NCI-H510A (cell line): ENCODE measurements around the gene GRIP1.
A peak's percentile ranks its signal among the peaks of the same experiment; 100 is the strongest.

Experiments used
- DNase-seq: peaks from one replicate; lab custom pipeline; 2025; lab: John Stamatoyannopoulos, UW

Gene GRIP1

DNA sequence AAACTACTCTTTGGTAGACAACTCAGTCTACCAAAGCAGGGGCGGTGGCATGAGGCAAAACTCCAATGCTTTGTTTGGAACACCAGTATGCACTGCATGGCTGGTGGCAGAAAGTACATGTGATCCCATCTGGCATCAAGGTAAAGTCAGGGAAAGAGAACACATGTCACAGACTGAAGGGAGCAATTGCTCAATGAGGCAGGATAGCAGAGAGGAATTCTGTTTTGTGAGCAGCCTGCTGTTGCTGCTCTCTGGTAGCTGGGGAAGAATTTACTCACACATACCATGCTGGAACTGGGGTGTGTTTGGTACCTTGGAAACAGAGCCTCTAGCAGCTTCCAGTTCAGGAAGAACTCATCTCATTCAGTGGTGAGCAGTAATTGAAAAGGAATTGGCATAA is 291.8 kb downstream of the GRIP1 start:
- DNase-seq, result no peak

DNA sequence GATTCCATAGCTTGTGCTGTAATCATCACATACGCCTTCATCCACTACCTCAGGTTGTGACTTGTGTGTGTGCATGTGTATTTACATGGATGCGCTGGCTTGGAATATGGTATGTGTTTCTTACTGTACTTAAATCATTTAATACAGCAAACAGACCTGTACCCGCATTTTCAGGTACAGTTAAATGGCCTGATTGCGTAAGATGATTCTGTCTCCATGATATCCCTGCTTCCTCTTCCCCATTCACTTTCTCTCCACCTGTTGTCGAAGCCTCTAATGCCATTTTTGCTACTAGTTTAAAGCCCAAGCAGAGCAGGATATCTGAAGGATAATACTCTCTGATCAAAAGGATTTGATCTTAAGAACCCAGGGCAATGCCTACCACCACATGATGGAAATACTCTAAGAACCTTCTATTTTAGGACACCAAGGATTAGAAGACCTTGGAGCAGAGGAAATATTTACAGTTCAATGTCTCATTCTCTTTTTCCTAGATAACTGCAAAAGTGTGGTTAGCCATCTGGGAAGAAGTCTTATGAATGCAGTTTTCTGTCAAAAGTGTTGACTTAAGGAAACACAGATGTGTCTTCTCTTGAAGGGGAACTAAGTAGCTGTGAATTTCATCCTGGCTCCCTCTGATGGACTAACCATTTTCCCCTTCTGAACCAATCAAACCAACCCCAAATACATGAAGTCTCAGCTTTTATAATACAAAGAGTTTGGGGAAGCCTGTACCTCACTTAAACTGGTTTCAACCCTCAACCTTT is 297.9 kb downstream of the GRIP1 start:
- no peak for DNase-seq

DNA sequence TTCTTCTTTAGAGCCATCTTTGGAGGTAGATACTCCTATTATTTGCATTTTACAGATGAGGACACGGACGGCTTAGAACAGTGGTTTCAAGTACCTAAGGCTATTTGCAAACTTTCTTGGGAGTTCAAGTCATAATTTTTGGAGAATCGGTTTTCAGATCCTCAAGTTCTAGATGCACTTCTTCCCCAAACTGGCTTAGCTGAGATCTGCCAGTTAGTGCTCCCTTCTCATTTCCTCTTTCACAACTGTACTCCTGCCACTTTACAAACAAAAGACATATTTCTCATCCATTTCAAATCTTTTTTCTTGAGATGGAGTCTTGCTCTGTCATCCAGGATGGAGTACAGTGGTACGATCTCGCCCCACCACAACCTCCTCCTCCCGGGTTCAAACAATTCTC is 299.3 kb downstream of the GRIP1 start:
- DNase-seq, result no peak

DNA sequence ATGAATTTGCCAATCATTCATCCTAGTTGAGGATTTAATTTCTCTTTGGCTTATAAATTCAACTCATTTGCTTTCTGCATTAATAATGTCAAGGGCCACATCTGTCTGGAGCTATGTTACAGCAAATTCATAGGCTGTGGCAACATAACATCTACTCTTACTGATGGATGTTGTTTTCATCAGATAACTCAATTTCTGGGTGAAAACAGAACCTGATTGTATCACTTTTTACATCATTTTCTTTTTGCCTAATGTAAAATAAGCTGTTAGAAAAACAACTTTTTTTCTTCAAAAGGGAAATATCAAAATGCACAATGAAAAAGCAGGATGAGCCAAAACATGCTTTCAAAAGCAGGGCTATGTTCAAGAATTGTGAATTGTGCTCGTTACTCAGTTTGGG is 303.3 kb downstream of the GRIP1 start:
- no peak for DNase-seq

DNA sequence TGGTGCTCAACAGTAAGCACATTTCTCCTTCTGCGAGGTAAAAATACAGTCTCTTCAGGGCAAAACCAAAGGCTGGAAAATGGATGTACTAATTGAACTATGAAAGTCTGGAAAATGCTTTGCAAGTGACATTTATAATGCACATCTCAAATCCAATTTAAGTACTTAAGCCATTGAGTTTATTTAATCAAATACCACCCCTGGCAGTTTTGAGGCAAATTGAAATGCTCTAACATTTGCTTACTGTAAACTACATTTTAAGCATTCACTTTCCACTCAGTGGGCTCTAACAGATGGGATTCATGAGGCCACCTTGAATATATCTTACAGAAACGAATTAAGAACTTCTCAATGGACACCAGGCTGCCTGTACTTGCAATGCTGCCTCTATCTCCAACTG is 306.9 kb downstream of the GRIP1 start:
- DNase-seq, result no peak

DNA sequence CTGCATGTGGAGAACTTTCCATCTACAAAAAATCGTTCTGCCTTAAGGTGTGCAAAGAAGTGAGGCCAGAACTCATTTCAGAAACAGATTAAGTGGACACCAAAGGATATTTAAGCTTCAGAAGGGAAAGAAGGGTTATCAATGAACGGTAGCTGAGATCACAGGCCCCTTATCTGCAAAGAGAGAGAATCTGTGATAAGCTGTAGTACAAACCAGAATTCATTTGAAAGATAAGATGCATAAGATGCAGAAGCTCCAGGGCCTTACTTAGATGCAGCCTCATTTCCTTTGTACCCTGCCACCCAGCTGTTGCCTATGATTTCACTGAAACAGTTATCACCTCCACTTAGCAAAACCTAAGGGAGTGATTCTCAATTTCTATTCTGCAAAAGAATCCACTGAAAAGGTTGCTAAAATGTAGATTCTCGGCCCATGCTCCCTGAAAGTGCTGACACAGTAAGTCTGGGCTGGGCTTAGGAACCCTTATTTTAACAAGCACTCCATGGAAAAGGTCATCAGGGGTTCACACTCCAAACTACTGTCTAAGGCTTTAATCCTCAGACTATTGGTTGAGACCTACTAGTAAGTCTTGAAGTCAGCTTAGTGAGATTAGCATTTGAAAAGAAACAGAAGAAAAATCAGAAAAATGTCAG is 311.7 kb downstream of the GRIP1 start:
- no peak for DNase-seq

DNA sequence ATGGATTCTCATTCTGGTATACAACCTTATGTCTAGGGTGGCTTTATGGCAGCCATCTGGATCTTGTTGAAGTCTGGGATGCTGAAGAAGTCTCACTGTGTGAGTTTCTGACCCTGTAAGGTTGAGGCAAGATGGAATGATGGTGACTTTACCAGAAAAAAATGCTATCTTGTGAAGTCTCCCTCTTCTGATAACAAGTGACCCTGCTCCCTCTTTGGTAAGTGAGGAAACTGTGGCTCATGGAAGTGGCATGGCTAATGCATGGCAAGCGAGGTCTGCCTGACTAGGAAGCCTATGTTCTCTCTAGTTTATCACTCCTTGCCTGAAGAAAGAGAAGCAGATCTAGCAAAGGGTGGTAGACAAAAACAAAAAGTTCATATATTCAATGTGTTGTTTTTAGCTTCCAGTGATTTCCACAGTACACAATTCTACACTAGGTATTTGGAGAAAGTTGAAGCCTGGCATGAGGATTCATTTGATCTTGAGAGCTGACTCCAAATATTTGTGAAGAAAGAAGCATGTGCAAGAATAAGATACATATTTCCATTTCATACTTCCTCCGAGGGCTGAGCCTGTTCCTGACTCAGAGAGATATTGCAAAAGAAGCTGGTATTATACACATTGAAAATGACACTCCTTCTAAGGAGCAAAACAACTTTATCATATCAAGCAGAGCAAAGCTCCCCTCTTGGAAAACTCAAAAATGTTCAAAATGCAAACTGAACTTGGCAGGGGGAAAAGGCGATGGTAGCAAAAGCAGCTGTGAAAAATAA is 313.0 kb downstream of the GRIP1 start:
- DNase-seq, result no peak

DNA sequence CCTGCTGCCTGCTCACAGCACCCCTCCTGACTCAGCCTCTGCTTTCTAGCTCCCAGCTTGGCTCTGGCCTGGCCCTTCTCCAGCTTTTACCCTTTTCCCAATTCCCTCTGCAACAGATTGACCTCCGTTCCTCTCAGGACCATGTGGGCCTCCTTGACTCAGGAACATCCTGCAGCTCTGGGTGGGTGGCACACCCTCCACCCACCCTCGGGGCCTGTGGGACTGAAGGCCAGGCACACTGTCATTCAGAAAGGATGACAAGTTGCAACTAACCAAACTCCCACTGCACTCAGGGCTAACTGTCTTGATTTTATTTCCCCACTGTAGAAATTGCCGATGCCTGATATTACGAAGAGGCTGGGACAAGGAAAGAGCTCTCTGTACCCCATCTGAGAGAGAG is 317.2 kb downstream of the GRIP1 start:
- no peak for DNase-seq

DNA sequence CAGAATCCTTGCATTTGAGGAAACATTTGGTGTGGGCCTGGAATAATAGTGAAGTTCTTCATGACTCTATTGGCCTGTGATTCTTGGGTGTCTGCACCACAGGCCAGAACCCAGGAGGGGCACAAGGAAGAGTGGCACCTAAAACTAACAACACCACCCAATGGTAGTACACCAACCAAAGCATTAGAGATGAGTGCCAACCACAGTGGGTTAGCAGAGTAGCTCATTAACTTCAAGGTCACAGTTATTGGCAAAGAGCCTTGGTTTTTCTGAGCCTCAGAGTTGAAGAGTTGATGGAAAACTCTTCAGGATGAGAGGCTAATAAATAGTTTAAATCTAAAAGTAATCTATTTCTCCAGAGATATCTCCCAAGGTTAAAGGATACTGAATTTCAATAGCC is 319.6 kb downstream of the GRIP1 start:
- DNase-seq, result no peak

DNA sequence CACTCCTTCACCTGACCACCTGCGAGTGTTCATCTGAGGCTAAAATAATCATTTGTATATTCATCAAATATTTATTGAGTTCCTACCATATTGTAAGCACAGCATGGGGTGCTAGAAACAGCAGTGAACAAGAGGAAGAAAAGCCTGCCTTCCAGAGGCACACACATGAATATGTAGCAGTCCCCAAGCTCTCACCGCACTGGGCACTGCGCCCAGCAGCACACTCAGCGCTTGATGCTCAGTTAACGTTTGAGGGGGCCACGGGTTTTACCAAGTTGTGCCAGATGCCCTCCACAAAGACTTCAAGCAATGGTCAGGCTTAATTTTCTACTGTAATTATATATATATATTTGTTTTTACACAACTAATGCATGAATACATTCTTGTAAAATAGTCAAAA is 324.6 kb downstream of the GRIP1 start:
- DNase-seq, result no peak

DNA sequence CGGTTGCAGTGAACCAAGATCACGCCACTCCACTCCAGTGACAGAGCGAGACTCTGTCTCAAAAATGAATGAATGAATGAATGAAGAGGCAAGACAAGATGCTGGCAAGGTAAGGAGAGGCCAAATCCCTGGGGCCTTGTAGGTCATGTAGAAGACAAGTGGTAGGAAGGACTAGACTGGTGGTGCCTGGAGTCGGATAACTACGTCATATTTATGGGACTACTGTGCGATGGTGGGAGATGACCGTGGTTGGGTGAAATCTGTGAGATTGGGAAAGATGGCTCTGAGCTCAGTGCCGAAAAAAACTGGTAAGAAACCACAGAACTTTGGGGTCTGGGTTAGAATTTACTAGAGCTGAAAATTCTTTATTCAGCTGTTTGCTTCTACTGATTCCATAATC is 326.0 kb downstream of the GRIP1 start:
- no peak for DNase-seq

DNA sequence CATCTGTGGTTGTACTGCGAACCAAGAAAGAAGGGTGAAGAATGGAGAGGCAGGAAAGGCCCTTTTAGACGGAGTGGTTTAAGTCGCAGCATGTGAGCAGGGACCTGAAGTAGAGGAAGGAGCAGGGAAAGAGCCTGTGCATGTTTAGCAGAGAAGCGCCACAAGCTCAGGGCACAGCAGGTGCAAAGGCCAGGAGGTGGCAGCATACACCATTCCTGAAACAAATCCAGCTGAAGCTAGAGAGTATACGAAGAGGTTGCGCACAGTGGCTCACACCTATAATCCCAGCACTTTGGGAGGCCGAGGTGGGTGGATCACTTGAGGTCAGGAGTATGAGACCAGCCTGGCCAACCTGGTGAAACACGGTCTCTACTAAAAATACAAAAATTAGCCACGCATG is 326.7 kb downstream of the GRIP1 start:
- DNase-seq, result peak; percentile 4

DNA sequence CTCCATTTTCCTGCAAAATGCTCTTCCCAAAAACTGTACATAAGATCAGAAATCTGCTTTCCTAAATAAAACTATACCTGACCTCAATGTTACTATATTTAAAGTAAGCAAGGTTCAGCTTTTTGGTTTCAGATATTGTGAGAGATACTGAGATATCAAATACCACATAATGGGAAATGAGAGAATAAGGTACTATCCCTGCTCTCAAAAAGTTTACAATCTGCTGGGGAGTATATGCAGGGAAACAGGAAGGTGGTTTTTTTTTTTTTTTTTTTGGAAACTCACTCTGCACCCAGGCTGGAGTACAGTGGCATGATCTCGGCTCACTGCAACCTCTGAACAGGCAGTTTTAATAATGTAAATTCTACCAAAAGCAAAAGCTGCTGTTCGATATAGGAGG is 327.6 kb downstream of the GRIP1 start:
- DNase-seq, result no peak

DNA sequence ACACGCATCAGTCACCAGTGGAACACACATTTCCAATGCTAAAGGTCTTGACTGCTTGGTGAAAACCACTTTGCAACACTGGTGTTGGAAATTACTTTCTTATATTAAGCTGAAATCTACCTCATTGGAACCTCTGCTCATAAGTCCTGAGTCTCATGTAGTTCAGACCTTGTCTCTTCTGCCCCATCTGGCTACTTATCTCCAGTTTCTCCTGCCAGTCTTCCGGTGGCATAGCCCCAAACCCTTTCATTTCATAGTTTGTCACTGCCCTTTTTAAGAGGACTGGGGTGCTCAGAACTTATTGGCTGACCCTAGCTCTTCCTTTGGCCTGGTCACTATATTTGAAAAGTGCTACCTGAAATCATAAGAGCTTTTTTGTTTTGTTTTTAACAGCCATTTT is 332.9 kb downstream of the GRIP1 start:
- DNase-seq, result no peak

DNA sequence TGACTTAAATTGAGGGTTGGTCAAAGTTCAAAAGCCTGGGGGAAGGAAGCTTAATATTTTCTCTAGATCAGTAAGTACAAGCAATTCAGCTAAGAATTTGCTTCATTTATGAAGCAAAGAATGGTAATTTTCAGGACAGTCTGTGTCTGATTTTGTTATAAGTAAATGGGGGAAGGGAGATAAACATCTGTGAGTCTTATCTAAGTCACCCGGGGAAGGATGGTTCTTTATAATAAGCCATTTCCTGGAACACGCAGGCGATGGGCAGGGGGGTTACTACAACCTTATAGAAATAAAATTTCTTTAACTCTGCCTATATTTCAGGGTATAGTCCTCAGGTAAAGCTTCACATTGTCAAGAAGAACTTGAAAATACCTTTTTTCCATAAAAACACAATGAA is 333.7 kb downstream of the GRIP1 start:
- DNase-seq, result no peak

DNA sequence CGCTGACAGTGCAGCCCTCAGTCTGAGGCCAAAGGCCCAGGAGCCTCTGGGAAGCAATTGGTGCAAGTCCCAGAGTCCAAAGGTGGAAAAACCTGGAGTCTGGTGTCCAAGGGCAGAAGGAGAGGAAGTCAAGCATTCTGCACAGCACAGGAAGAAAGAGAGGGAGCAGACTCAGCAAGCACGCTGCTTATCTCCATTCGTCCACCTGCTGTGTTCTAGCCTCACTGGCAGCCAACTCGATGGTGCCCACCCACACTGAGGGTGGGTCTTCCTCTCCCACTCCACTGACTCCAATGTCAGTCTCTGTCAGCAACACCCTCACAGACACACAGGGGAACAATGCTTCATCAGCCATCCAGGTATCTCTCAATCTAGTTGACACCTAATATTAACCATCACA is 337.8 kb downstream of the GRIP1 start:
- DNase-seq, result no peak

DNA sequence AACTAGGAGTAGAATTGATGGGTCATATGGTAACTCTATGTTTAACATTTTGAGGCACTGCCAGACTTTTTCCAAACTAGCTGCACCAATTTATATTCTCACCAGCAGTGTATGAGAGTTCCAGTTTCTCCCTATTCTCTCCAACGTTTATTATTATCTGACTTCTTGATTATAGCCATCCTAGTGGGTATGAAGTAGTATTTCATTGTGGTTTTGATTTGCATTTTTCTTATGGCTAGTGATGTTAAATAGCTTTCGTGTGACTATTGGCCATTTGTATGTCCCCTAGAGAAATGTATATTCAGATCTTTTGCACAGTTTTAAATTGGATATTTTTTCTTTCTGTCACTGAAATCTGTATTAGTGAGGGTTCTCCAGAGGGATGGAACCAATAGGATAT is 338.7 kb downstream of the GRIP1 start:
- DNase-seq, result no peak

DNA sequence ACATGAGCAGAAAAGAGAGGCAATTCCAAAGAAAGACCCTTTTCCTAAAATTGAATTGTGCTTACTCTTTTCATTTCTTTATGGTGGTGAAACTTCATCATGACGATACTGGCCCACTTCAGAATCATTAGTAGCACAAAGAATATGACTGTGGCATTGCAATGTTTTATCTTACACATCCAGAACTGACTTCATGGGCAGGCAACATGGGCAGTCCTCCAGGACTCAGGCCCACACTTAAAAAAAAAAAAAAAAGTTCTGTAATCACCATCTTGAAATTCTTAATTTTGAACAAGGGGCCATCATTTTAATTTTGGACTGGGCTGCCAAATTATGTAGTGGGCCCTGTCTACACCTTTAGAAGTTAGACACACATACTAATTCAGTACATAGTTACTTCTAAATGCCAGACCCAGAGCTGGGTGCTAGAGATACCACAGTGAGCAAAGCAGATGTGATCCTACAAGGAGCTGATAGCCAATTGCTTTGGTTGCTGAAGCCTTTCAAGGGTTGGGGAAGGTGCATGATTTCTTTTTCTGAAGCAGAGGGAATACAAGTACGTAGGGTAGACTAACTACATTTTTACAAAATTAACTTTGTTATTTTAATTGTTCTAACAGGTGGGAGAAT is 341.4 kb downstream of the GRIP1 start:
- no peak for DNase-seq

DNA sequence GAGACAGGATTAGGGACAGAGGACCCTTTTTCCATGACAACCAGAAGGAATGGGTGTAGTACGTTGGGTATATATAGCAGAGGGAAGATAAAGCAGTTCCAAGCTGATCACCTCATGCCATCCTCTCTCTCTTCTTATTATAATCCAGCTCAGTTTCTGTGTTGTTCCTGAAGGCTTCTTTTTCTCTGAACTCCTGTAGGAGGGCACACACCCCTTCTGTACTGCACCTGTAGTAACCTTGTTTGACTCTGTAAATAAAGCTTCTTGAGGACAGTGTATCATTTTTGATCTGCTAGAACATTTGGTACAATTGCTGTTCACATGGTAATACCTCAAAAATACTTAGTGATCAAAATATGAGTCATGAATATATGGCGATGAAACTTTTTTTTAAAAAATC is 343.1 kb downstream of the GRIP1 start:
- DNase-seq, result no peak

DNA sequence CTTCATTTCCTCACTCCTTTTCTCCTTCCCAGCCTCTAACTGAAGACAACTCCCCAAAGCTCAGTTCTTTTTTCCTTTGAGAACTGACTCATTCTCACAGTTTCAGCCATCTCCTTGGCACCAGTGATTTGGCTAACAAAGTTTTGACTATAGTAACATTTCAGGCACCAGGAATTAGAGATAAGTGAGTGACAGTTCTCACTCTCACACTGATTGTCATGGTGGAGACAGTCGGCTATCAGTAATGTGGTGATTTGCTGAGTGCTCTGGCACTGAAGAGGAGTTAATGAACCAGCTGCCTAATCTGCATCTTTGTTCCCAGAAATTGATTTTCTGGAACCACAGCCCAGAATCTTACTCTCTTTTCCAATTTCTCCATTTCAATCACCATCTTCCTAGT is 347.1 kb downstream of the GRIP1 start:
- no peak for DNase-seq

DNA sequence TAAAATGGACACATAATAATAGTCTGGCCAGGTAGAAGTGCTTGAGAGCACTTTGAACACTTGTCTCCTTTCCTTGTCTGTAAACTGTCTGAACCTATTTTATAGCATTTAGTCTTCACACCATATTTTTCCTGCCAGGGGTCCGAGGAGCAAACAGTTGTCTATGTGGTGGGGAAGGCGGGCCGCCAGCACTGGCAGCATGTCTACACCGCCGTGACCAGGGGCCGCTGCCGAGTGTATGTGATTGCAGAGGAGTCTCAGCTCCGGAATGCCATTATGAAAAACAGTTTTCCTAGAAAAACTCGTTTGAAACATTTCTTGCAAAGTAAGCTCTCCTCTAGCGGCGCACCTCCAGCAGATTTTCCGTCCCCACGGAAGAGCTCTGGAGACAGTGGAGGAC is 347.9 kb downstream of the GRIP1 start:
- DNase-seq, result no peak

DNA sequence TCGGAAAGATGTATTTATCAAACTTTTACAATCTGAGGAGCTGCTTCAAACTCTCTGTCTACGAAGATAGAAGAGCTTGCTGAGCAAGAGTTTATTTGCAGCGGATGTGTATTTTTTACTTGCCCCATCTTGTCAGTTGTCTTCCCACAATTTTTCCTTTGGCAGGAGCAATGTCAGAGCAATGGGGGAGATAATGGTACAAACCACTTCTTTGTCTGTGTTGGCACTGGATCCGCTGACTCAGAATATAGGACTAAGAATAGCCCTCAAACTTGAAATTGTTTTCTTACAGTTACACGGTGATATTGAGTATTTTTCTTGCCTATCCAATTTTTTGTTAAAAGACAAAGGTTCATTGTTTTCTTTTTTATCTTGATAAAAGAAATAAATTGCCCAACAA is 348.9 kb downstream of the GRIP1 start:
- no peak for DNase-seq

DNA sequence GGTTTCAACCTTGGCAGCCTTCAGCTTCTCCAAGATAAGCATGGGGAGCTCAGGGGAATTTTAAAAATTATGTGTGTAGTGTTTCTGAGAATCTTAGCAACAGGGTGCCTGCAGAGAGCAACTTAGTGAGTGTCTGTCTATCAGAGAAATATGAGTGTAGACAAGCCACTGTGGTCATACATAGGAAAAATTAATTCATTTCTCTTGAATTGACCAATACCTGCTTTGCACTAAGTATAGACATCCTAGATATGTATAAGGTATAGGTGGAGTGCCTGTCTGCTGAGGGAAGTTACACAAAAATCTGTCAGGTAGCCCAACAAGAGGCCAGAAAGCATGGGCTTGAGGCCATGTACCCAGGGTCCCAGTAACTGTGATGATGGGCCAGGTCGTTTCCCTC is 355.9 kb downstream of the GRIP1 start:
- no peak for DNase-seq
